GM18907 (cell line): ENCODE measurements around the gene IL23A.
"Not testable (repeated sequence)": the region's sequence is repeated elsewhere in the genome, so short reads cannot be mapped to it uniquely, and the experiment has no call there.

Source experiments
- ATAC-seq: cut with Tn5 transposase; IDR thresholded peaks from one replicate; pipeline ENCODE4 v1.9.1; 2021; ENCODE audit warnings: mild to moderate bottlenecking, moderate library complexity; ENCODE audit not compliant: unreplicated experiment

The IL23A gene, protein sequence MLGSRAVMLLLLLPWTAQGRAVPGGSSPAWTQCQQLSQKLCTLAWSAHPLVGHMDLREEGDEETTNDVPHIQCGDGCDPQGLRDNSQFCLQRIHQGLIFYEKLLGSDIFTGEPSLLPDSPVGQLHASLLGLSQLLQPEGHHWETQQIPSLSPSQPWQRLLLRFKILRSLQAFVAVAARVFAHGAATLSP

GRCh38 chr12:56338308-56339157 lies at the start of gene IL23A:
IL23A (plus strand) TSS chr12:56338884; CDS start chr12:56339045, 161 bp downstream.
- ATAC-seq: peak; percentile 46

DNA sequence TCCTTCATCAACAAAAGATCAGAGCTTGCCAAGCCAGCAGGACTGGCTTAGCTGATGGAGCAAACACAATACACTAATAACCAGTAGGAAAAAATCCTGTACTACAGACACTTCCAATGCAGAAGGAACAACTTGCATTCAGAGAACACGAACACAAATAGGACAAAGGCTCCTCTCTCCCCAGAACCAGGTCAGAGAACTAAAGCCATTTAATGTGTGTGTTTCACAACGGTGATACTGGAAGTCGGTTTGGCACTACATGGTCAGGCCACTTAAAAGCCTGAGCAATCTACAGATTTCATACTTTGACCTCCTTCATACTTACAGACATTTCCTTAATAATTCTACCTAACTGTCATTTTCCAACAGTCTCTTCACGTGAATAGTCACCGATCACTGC lies 44.9 kb upstream of the IL23A start:
- no peak for ATAC-seq

- no peak for ATAC-seq
Observed at GRCh38 chr12:56296295-56296694, 42.4 kb upstream of the IL23A start.

- no peak for ATAC-seq
Observed at GRCh38 chr12:56297400-56297799, 41.3 kb upstream of the IL23A start.

GRCh38 chr12:56298828-56299227 lies 39.9 kb upstream of the IL23A start:
- no peak for ATAC-seq

DNA sequence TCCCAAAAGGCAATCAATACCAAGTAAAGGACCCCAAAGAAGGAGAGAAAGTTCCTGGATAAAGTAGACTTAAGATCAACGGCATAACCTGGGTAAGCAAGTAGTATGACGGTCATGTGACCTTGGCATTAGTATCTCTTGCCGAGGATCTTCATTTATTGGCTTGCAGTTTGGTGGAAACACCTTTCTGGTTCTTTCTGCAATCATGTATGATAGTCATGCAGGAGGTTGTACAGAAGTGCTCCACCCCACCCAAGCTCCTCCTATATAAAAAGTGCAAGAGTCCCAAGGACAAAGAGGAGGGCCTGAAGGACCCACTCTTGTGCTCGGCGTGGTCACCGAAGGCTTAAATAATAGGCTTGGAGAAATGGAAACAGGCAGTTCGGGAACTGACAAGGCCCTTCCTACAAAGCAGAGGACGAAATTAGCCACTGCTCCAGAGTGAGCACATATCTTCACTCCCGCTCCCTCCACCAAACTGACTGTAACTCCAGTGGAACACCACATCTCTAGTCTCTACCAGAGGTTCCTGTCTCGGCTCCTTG lies 39.3 kb upstream of the IL23A start:
- ATAC-seq: no peak

DNA sequence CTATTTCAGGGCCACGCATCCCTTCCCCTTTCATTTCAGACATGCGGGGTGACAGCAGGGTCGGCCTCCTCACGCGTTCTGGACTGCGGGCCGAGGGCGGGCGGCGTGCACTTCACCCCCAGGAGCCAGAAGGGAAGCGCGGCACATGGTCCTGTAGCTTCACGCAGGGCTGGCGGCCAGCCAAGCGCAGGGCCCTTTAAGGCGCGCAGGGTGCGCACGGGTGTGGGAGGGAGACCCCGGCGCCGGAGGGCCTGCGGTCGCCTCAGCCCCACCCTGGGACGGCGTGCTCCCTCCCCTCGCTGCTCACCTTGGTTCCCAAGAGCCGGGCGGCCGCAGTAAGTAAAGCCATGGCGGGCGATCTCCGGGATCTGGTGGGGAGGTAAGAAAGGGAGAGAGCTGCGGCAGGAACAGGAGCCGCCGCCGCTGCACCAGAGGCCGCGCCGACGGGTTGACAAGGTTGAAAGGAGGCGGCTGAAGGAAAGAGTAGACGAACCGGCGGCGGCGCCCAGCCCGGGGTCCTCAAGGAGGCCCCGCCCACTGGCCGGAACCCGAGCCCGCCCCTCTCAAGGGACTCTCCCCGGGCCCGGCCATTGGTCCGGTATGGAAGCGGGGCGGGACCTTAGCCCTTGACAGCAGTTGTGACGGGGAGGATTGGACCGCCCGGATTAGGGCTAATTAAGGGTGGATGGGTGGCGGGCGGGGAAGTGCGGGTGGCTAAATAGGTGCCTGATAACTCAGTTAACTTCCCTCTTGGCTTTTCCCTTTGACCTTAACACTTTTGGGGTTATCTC lies 38.6 kb upstream of the IL23A start, which contains the start of gene CS:
CS (minus strand) TSS at position 478 of the 791 bp plus-strand sequence; CDS start at position 349, 129 bp downstream.
- ATAC-seq: peak; percentile 92

GRCh38 chr12:56300644-56301464 lies 37.8 kb upstream of the IL23A start:
- ATAC-seq: no peak

- ATAC-seq: no peak
Observed at GRCh38 chr12:56304276-56304675, 34.4 kb upstream of the IL23A start.

DNA sequence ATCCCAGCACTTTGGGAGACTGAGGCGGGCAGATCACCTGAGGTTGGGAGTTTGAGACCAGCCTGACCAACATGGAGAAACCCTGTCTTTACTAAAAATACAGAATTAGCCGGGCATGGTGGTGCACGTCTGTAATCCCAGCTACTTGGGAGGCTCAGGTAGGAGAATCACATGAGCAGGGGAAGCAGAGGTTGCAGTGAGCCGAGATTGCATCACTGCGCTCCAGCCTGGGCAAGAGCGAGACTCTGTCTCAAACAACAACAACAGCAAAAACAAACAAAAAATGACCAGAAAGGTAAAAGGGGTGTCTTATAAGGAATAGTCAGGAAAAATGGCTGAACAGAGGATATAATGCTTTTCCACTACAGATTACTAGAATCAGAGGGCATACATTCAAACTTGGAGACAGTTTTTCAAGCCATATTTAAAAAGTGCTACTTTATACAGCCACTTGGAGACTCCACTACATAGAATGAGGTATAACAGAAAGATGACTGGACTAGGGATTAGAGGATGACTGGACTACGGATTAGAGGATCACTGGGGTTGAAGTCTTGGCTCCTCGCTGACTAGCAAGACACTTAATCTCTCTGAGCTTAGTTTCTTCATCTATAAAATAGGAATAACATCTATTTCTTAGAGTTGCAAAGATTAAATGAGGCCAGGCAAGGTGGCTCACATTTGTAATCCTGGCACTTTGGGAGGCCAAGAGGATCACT lies 33.7 kb upstream of the IL23A start:
- no peak for ATAC-seq

DNA sequence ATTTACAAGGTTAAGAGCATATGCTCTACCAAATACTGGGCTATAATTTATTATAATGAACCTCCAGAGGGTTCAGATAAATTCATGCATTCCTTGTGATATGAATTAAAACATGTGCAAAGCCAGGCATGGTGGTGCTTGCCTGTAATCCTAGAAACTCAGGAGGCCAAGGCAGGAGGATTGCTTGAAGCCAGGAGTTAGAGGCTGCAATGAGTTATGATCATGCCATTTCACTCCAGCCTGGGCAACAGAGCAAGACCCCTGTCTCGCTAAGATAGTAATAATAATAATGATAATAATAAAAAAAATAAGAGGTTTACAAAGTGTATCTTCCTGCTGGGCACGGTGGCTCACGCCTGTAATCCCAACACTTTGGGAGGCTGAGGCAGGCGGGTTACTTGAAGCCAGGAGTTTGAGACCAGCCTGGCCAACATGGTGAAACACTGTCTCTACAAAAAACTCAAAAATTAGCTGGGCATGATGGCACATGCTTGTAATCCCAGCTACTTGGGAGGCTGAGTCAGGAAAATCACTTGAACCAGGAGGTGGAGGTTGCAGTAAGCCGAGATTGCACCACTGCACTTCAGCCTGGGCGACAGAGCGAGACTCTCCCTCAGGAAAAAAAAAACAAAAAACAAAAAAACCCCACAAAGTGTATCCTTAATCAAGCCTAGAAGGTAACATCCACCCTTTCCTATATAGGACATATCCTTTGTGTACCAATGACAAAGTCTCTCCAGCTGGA lies 31.3 kb upstream of the IL23A start:
- ATAC-seq: no peak

GRCh38 chr12:56308714-56309113 lies 30.0 kb upstream of the IL23A start:
- ATAC-seq: no peak

DNA sequence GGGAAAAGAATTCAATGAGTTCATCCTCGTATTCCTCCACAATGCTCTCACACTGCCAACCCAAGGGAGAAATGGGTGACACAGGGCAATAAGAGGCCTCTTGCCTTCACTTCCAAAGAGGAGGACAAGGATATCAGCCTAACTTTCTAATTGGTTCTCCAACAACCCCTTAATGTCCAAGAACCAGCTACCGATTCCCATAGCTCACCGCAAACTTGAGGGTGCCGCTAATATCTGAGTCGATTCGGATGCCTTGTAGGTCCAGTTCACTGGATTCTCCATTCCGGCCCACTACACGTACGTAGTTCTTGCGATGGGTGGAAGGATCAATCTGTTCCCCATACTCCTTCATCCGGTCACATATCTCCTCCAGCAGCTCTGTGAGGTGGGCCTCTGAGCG lies 27.7 kb upstream of the IL23A start:
- no peak for ATAC-seq

DNA sequence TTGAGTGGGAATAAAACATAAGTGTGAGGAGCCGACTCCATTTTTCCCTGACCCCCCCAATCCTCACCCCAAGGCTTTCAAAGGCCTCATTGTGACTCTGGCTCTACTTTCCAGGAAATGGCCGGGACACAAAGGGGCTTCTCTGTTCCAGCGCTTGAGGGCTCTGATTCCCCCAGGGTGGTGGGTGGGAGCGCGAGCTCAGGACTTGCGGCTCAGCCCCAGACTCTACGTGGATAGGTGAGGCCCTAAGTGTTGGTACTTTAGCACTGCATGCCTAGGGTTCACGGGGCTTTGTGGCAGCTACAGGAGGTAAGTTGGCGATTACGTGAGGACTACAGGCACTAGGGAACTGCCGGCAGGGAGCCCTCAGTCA lies 23.4 kb upstream of the IL23A start:
- ATAC-seq: no peak

- peak; percentile 92 for ATAC-seq
Observed at GRCh38 chr12:56315622-56316473, 22.8 kb upstream of the IL23A start, which contains the start of gene CNPY2. CNPY2 (minus strand) TSS chr12:56315988; CDS start chr12:56315217, 771 bp downstream.

GRCh38 chr12:56317675-56318074 lies 21.0 kb upstream of the IL23A start:
- no peak for ATAC-seq

GRCh38 chr12:56321027-56321426 lies 17.7 kb upstream of the IL23A start:
- no peak for ATAC-seq

- ATAC-seq: not testable (repeated sequence)
Observed at GRCh38 chr12:56321610-56322009, 17.1 kb upstream of the IL23A start.
